Bronchial epithelial cell (primary cell): Measurements from ENCODE around the gene SIAH2. TPM values are rescaled to one million over a fixed set of nuclear protein-coding genes. Genes with fewer than 3 reads are reported as not detected.

Experiments used
- DNase-seq: peaks from one replicate; pipeline ENCODE4 v3.0.0-alpha.2; 2010; ENCODE audit warnings: low read depth
- FAIRE-seq: peaks from 2 replicates; lab custom pipeline; 2011; peaks lifted over from hg19 to GRCh38; lab: Jason Lieb, UNC
- H3K27me3 ChIP-seq: 2 replicates; pipeline ENCODE4 v1.5.1; 2011; ENCODE audit warnings: low read length; ENCODE audit not compliant: control insufficient read depth, insufficient read depth
- H3K36me3 ChIP-seq: 2 replicates; pipeline ENCODE4 v1.5.1; 2011; ENCODE audit warnings: low read length; ENCODE audit not compliant: control insufficient read depth, insufficient read depth
- H3K4me3 ChIP-seq: 2 replicates; pipeline ENCODE4 v1.5.1; 2011; ENCODE audit warnings: mild to moderate bottlenecking, low read depth, low read length, control low read depth
- total RNA-seq: library from RNA; depleted of rRNA; stranded (reverse); fragments of >200 nt; gene quantifications from 2 replicates; pipeline ENCODE4 v1.2.1, GENCODE V29; 2014
- TF ChIP-seq, protein P1 (sequence below): IDR thresholded peaks from 2 replicates; pipeline ENCODE4 v1.5.1; 2011; ENCODE audit warnings: mild to moderate bottlenecking, moderate library complexity, low read length, control low read depth, inconsistent platforms; ENCODE audit not compliant: insufficient read depth, severe bottlenecking

SIAH2 gene
- total RNA-seq, 1 donor from 2014 or later = 36.1 TPM

DNA sequence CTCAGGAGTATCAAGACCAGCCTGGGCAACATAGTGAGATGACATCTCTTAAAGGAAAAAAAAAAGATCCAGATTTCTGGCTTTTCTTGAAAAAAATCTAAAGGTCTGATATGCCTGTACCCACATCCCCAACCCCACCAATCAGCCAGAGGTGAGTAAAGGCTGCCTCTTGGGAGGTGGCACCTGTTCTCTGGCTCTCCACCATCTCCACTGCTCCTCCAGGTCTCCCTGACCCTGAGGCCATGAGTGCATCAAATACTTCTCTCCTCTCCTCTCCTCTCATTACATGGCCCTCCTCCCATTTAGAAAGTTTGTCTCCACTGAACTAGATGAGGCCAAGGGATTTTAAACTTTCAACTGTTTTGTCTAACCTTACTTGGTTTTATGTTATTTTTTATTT lies 5.2 kb downstream of the SIAH2 start:
- FAIRE-seq (no peak), DNase-seq (no peak)
- TF ChIP-seq, protein P1, sequence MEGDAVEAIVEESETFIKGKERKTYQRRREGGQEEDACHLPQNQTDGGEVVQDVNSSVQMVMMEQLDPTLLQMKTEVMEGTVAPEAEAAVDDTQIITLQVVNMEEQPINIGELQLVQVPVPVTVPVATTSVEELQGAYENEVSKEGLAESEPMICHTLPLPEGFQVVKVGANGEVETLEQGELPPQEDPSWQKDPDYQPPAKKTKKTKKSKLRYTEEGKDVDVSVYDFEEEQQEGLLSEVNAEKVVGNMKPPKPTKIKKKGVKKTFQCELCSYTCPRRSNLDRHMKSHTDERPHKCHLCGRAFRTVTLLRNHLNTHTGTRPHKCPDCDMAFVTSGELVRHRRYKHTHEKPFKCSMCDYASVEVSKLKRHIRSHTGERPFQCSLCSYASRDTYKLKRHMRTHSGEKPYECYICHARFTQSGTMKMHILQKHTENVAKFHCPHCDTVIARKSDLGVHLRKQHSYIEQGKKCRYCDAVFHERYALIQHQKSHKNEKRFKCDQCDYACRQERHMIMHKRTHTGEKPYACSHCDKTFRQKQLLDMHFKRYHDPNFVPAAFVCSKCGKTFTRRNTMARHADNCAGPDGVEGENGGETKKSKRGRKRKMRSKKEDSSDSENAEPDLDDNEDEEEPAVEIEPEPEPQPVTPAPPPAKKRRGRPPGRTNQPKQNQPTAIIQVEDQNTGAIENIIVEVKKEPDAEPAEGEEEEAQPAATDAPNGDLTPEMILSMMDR = no peak
- Histone ChIP-seq H3K36me3 (peaks cover under 1% of the 10 kb centered on the region), H3K27me3 (no peaks in the 10 kb centered on the region), H3K4me3 (no peak overlapping the region)

DNA sequence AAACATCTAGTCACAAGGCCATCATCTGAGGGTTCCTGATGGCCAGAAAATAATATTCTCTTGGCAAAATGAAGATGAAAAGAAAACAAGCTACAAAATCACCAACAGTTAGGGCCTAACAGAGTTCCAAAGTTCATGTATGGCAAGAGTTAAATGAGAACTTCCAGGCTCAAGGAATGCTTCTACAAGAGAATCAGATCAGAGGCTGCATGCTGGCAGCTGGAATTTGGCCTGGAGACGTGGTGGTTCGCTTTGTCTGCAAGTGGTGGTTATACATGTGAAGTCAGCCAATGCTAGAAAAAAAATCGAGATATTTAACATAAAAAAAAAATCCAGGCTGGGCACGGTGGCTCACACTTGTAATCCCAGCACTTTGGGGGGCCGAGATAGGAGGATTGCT lies 5.6 kb downstream of the SIAH2 start:
- Histone ChIP-seq H3K27me3 (no peaks in the 10 kb centered on the region), H3K4me3 (no peak overlapping the region), H3K36me3 (peaks cover 2% of the 10 kb centered on the region)
- TF ChIP-seq, protein P1 = no peak
- DNase-seq = no peak
- FAIRE-seq = no peak

DNA sequence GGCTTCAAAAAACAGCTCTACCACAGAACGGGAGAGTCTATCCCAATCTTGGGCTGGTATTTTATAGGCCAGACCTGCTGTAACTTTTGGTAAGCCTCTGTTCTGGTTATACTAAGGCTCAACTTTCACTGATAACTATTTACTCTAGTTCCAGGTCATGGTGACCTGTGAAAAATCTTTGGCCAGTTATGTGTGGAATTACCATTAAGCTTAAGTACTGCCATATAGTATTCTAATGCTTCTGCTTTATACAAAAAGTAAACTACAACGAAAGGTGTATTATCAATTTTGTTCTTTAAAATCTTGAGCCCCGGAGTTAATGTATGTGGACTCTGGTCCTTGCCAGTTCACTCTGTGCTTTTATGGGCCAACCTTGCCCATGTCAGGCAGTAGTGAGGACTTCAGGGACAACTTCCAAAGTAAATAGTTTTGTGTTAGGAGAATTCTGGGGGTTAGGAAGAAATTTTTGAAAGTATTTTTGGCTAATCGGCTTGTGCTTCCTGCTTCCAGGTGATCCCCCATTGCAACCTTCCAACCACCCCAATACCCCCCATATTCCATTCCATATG lies 6.4 kb downstream of the SIAH2 start:
- peaks cover 2% of the 10 kb centered on the region for H3K36me3 ChIP-seq
- DNase-seq (no peak), FAIRE-seq (no peak)
- TF ChIP-seq, protein P1 = no peak
- no peaks in the 10 kb centered on the region for H3K27me3 ChIP-seq
- no peak overlapping the region for H3K4me3 ChIP-seq

DNA sequence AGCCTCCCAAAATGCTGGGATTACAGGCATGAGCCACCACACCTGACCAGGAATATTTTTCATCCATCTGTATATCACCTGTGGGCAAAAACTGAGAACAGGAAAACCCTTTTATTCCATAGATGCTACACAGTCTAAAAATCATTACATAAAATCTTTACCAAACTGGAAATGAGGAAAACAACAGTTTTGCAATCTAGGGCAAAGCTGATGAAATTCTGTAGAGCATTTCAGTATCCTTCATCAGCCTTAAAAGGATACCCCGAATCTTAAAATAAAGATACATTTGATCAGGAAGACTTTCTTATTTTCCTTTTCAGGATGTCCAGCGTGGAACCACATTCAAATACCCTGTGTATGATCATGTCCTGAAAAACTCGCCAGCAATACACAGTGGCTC lies 7.1 kb downstream of the SIAH2 start:
- H3K4me3 ChIP-seq = no peak overlapping the region
- H3K27me3 ChIP-seq = no peaks in the 10 kb centered on the region
- no peak for DNase-seq
- TF ChIP-seq, protein P1 = no peak
- no peak for FAIRE-seq
- H3K36me3 ChIP-seq = peaks cover 2% of the 10 kb centered on the region

DNA sequence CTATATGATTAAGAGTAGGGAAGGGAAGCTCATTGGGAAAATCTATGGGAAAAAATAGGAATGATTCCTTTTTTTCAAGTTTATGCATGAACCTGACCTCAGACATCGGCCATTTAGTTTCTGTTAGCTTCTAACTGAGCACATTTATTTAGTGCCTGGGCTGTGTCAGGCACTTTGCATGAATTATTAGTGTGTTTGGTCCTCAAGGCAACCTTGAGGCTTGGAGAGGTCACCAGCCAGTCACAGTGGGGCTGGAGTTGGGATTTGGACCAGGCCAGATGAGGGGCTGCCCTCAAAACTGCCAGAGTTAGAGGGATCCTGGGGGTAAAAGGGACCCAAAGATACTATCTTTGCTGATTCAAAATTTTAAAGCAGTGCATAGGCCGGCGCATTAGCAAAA lies 8.1 kb downstream of the SIAH2 start:
- DNase-seq (no peak), FAIRE-seq (no peak)
- H3K4me3 ChIP-seq = no peak overlapping the region
- H3K36me3 ChIP-seq = peaks cover 2% of the 10 kb centered on the region
- TF ChIP-seq, protein P1 = no peak
- H3K27me3 ChIP-seq = no peaks in the 10 kb centered on the region

DNA sequence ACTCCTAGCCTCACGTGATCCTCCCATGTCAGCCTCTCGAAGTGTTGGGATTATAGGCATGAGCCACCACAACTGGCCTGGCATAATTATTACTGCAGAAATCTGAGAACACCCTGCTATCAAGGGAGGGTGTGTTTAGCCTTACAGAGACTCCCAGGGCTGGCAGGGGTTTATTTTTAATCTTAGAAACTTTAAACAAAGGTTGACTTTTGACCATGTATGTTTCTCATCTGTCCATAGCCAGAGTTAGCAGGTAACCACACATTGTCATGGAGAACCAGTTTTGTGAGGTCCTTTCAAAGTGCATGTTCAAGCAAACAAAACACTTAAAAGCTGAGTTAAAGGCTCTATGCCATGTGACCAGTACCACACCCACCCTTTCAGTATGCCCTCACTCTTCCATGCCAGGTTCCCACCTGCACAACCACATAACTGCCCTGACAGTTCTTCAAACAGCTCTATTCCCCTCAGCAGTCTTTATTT lies 11.1 kb downstream of the SIAH2 start:
- Histone ChIP-seq H3K36me3 (peaks cover 4% of the 10 kb centered on the region), H3K4me3 (no peak overlapping the region), H3K27me3 (no peaks in the 10 kb centered on the region)
- TF ChIP-seq, protein P1 = no peak
- DNase-seq (peak; percentile 73), FAIRE-seq (no peak)
